Calu3 (cell line): ENCODE measurements around the gene ALOX5. TPM values are rescaled to one million over a fixed set of nuclear protein-coding genes. Genes with fewer than 3 reads are reported as not detected.

Experiments
- BruUV-seq: library from RNA; stranded (reverse); fragments of 400-500 nt; replicated peaks from 2 replicates; lab custom pipeline; 2021; lab: Mats Ljungman, UMichigan
- CTCF ChIA-PET: fragments of 300-600 bp; sonication (Branson Sonifier 250); formaldehyde crosslinking; loops from one replicate; lab custom pipeline; 2022; ENCODE audit warnings: antibody characterized with exemption; lab: Charles Lee
- DNase-seq: peaks from one replicate; pipeline ENCODE4 v3.0.0; 2022
- H3K27ac Mint-ChIP-seq: one replicate; pipeline ENCODE4 v1.8.0; 2022; ENCODE audit warnings: mixed read lengths; ENCODE audit not compliant: unreplicated experiment
- H3K27me3 Mint-ChIP-seq: one replicate; pipeline ENCODE4 v1.8.0; 2022; ENCODE audit warnings: mixed read lengths; ENCODE audit not compliant: unreplicated experiment
- H3K36me3 Mint-ChIP-seq: one replicate; pipeline ENCODE4 v1.8.0; 2022; ENCODE audit warnings: mild to moderate bottlenecking, moderate library complexity, mixed read lengths; ENCODE audit not compliant: insufficient read depth, unreplicated experiment
- H3K4me1 Mint-ChIP-seq: one replicate; pipeline ENCODE4 v1.8.0; 2022; ENCODE audit warnings: mild to moderate bottlenecking, low read depth, mixed read lengths; ENCODE audit not compliant: unreplicated experiment
- H3K4me3 Mint-ChIP-seq: one replicate; pipeline ENCODE4 v1.8.0; 2022; ENCODE audit warnings: mild to moderate bottlenecking, low read depth, moderate library complexity, mixed read lengths; ENCODE audit not compliant: unreplicated experiment
- H3K9me3 Mint-ChIP-seq: one replicate; pipeline ENCODE4 v1.8.0; 2022; ENCODE audit warnings: low read depth, mixed read lengths; ENCODE audit not compliant: unreplicated experiment
- CTCF ChIP-seq: fragments of 200-600 bp; IDR thresholded peaks from one replicate; pipeline ENCODE4 v1.8.0; 2022; ENCODE audit warnings: antibody characterized with exemption; ENCODE audit not compliant: unreplicated experiment
- intact Hi-C: fragments of 100-400 bp; cut with micrococcal nuclease; formaldehyde crosslinking; loops from one replicate; pipeline ENCODE4 v1.10.0; 2022; ENCODE audit not compliant: unreplicated experiment
- total RNA-seq: library from RNA; stranded (reverse); gene quantifications from 2 replicates; pipeline ENCODE4 v1.2.3, GENCODE V29; 2022

Gene ALOX5
- total RNA-seq, 1 experiment from 2014 or later: 44.9 TPM

GRCh38 chr10:45375716-45376231, 1.8 kb downstream of the ALOX5 start:
- Mint-ChIP-seq H3K27ac (peak overlapping the region; percentile 83), H3K4me1 (peaks cover 49% of the 10 kb centered on the region), H3K27me3 (peaks cover 6% of the 10 kb centered on the region), H3K4me3 (peak overlapping the region; percentile 91), H3K36me3 (peaks cover 33% of the 10 kb centered on the region), H3K9me3 (no peaks in the 10 kb centered on the region)
- TF ChIP-seq CTCF: no peak
- intact Hi-C loops: loop anchor here (1.0 to 5.0 kb wide), 2 partner anchors 43 to 123 kb away; no protein-coding TSS in a partner anchor
- peak; percentile 9 for DNase-seq
- TSS peak; percentile 31 for BruUV-seq
- CTCF ChIA-PET: no interaction called here

- H3K4me3 Mint-ChIP-seq: peak overlapping the region; percentile 91
- DNase-seq: peak; percentile 49
- no peaks in the 10 kb centered on the region for H3K27me3 Mint-ChIP-seq
- peaks cover 49% of the 10 kb centered on the region for H3K4me1 Mint-ChIP-seq
- peak overlapping the region; percentile 74 for H3K27ac Mint-ChIP-seq
- intact Hi-C loops: loop anchor here (1.0 to 5.0 kb wide), 2 partner anchors 42 to 124 kb away; no protein-coding TSS in a partner anchor
- peaks cover 33% of the 10 kb centered on the region for H3K36me3 Mint-ChIP-seq
- BruUV-seq: no TSS peak
- TF ChIP-seq CTCF: no peak
- no peaks in the 10 kb centered on the region for H3K9me3 Mint-ChIP-seq
- CTCF ChIA-PET: no interaction called here
Observed at GRCh38 chr10:45376371-45376801, 2.4 kb downstream of the ALOX5 start.

DNA sequence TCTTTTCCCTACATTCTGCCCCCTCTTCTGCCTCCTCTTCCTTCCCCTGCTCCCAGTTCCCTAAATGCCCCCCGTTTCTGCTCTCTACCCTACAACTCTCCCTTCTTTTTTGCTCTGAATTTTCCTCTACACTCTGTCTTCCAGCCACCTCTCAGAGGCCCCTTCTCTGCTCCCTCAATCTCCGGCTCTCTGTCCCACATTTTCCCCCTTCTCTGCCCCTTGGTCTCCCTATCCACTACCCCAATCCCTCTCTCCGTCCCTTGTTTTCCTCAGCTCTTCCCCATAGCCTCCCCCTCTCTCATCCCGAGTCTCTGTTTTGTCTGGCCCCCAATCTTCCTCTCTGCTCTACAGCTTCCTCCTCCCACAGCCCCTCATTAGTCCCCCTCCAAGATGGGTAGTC, 3.3 kb downstream of the ALOX5 start:
- peak overlapping the region; percentile 74 for H3K27ac Mint-ChIP-seq
- peak overlapping the region; percentile 10 for H3K4me3 Mint-ChIP-seq
- H3K9me3 Mint-ChIP-seq: no peaks in the 10 kb centered on the region
- no peaks in the 10 kb centered on the region for H3K27me3 Mint-ChIP-seq
- DNase-seq: no peak
- TF ChIP-seq CTCF: no peak
- no TSS peak for BruUV-seq
- peaks cover 33% of the 10 kb centered on the region for H3K36me3 Mint-ChIP-seq
- CTCF ChIA-PET: no interaction called here
- H3K4me1 Mint-ChIP-seq: peaks cover 49% of the 10 kb centered on the region
- intact Hi-C loops: loop anchor here (5.0 kb wide), 1 partner anchor 125 kb away; no protein-coding TSS in a partner anchor

DNA sequence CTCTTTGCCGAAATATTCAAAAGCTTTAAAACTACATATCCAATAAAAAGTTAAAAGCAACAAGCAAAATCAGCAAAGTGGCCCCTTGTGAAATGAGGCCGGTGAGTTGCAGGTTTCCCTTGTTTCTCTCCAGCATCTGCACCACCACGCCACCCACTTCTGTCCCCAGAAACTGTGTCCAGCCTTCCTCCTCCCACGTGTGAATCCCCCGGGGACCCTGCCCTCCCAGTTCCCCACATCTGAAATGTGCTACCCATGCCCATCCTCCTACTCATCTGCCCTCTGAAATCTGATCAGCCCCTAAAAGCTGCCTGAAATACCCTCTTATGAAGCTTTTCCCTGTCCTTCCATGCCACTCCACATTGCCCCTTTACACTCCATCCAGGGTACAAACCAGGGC, 3.8 kb downstream of the ALOX5 start:
- CTCF ChIA-PET: no interaction called here
- H3K36me3 Mint-ChIP-seq: peaks cover 31% of the 10 kb centered on the region
- H3K9me3 Mint-ChIP-seq: no peaks in the 10 kb centered on the region
- peak overlapping the region; percentile 10 for H3K4me3 Mint-ChIP-seq
- peaks cover 49% of the 10 kb centered on the region for H3K4me1 Mint-ChIP-seq
- H3K27ac Mint-ChIP-seq: peak overlapping the region; percentile 74
- TF ChIP-seq CTCF: no peak
- intact Hi-C loops: loop anchor here (5.0 kb wide), 1 partner anchor 126 kb away; no protein-coding TSS in a partner anchor
- BruUV-seq: no TSS peak
- no peak for DNase-seq
- H3K27me3 Mint-ChIP-seq: no peaks in the 10 kb centered on the region
